KMS-11 (cell line): ENCODE measurements around the gene TAS2R8.

Experiments
- H2AFZ ChIP-seq: fragments of 200-600 bp; sonication (generic); 2 replicates; pipeline ENCODE4 v1.6.1; 2016; ENCODE audit warnings: antibody characterized with exemption, mixed run types, low read depth
- H3K27ac ChIP-seq: fragments of 200-600 bp; sonication (generic); 2 replicates; pipeline ENCODE4 v1.6.1; 2016; ENCODE audit warnings: mild to moderate bottlenecking, mixed run types
- H3K27me3 ChIP-seq: fragments of 200-600 bp; sonication (generic); 2 replicates; pipeline ENCODE4 v1.6.1; 2017; ENCODE audit warnings: mild to moderate bottlenecking, low read depth, mixed run types, moderate library complexity; ENCODE audit not compliant: insufficient read depth
- H3K36me3 ChIP-seq: fragments of 200-600 bp; sonication (generic); 2 replicates; pipeline ENCODE4 v1.6.1; 2017; ENCODE audit warnings: mild to moderate bottlenecking, mixed run types; ENCODE audit not compliant: insufficient read depth
- H3K4me1 ChIP-seq: fragments of 200-600 bp; sonication (generic); 2 replicates; pipeline ENCODE4 v1.6.1; 2016; ENCODE audit warnings: mild to moderate bottlenecking, low read depth, mixed run types; ENCODE audit not compliant: poor library complexity, severe bottlenecking
- H3K4me2 ChIP-seq: fragments of 200-600 bp; sonication (generic); 2 replicates; pipeline ENCODE4 v1.7.0; 2016; ENCODE audit warnings: mild to moderate bottlenecking, mixed run types
- H3K4me3 ChIP-seq: fragments of 200-600 bp; sonication (generic); IDR thresholded peaks from 2 replicates; pipeline ENCODE4 v1.6.1; 2017; ENCODE audit warnings: low read depth, low read length, mixed read lengths; ENCODE audit not compliant: insufficient read depth
- H3K79me2 ChIP-seq: fragments of 200-600 bp; sonication (generic); 2 replicates; pipeline ENCODE4 v1.6.1; 2016; ENCODE audit warnings: low read depth, mixed run types; ENCODE audit not compliant: insufficient read depth
- H3K9ac ChIP-seq: fragments of 200-600 bp; sonication (generic); 2 replicates; pipeline ENCODE4 v1.6.1; 2016; ENCODE audit warnings: mild to moderate bottlenecking, mixed run types
- H4K20me1 ChIP-seq: fragments of 200-600 bp; sonication (generic); 2 replicates; pipeline ENCODE4 v1.6.1; 2016; ENCODE audit warnings: mild to moderate bottlenecking, mixed run types; ENCODE audit not compliant: insufficient read depth
- CTCF ChIP-seq: fragments of 200-600 bp; sonication (generic); conservative IDR thresholded peaks from 2 replicates; pipeline ENCODE4 v1.6.1; 2017; ENCODE audit warnings: low read depth, mild to moderate bottlenecking, antibody characterized with exemption, low read length, moderate library complexity, mixed read lengths

Gene TAS2R8

GRCh38 chr12:10849425-10849878 is 42.4 kb upstream of the TAS2R8 start, which contains the start of gene PRR4:
TSS of gene PRR4 (minus strand) at chr12:10849475. CDS start at chr12:10849437, 38 bp downstream.
- no peak within 1 kb of the TSS for H3K4me3 ChIP-seq
- no peaks in the 10 kb centered on the region for H3K36me3 ChIP-seq
- no peak within 1 kb of the TSS for H3K4me2 ChIP-seq
- H3K27ac ChIP-seq = no peak within 1 kb of the TSS
- no peak for TF ChIP-seq CTCF
- H3K4me1 ChIP-seq = no peaks in the 10 kb centered on the region
- no peak within 1 kb of the TSS for H3K9ac ChIP-seq
- no peaks in the 10 kb centered on the region for H3K79me2 ChIP-seq
- no peaks in the 10 kb centered on the region for H4K20me1 ChIP-seq
- no peaks in the 10 kb centered on the region for H3K27me3 ChIP-seq
- H2AFZ ChIP-seq = no peak within 1 kb of the TSS

GRCh38 chr12:10847744-10848143 is 40.7 kb upstream of the TAS2R8 start:
- Histone ChIP-seq H3K4me1 (no peaks in the 10 kb centered on the region), H3K27me3 (no peaks in the 10 kb centered on the region), H3K4me2 (no peak overlapping the region), H3K9ac (no peak overlapping the region), H3K27ac (no peak overlapping the region), H3K36me3 (no peaks in the 10 kb centered on the region), H3K79me2 (no peaks in the 10 kb centered on the region), H2AFZ (no peak overlapping the region), H3K4me3 (no peak overlapping the region), H4K20me1 (no peaks in the 10 kb centered on the region)
- no peak for TF ChIP-seq CTCF

GRCh38 chr12:10842862-10843261 is 35.8 kb upstream of the TAS2R8 start:
- no peaks in the 10 kb centered on the region for H3K27me3 ChIP-seq
- no peaks in the 10 kb centered on the region for H3K36me3 ChIP-seq
- no peaks in the 10 kb centered on the region for H3K79me2 ChIP-seq
- H3K4me1 ChIP-seq = no peaks in the 10 kb centered on the region
- no peak for TF ChIP-seq CTCF
- no peaks in the 10 kb centered on the region for H4K20me1 ChIP-seq
- no peak overlapping the region for H3K9ac ChIP-seq
- no peak overlapping the region for H3K4me3 ChIP-seq
- no peak overlapping the region for H3K4me2 ChIP-seq
- no peak overlapping the region for H2AFZ ChIP-seq
- H3K27ac ChIP-seq = no peak overlapping the region

- no peaks in the 10 kb centered on the region for H4K20me1 ChIP-seq
- no peaks in the 10 kb centered on the region for H3K4me1 ChIP-seq
- no peak overlapping the region for H3K4me2 ChIP-seq
- H3K27me3 ChIP-seq = no peaks in the 10 kb centered on the region
- no peak overlapping the region for H3K27ac ChIP-seq
- no peak overlapping the region for H3K9ac ChIP-seq
- no peak overlapping the region for H2AFZ ChIP-seq
- H3K36me3 ChIP-seq = no peaks in the 10 kb centered on the region
- no peaks in the 10 kb centered on the region for H3K79me2 ChIP-seq
- TF ChIP-seq CTCF = no peak
- no peak overlapping the region for H3K4me3 ChIP-seq
Measured at GRCh38 chr12:10838461-10838860, 31.4 kb upstream of the TAS2R8 start.

- no peak overlapping the region for H3K4me3 ChIP-seq
- H3K79me2 ChIP-seq = no peaks in the 10 kb centered on the region
- no peak overlapping the region for H3K4me2 ChIP-seq
- H3K9ac ChIP-seq = no peak overlapping the region
- H3K4me1 ChIP-seq = no peaks in the 10 kb centered on the region
- TF ChIP-seq CTCF = no peak
- H2AFZ ChIP-seq = no peak overlapping the region
- H3K27me3 ChIP-seq = no peaks in the 10 kb centered on the region
- no peak overlapping the region for H3K27ac ChIP-seq
- H4K20me1 ChIP-seq = no peaks in the 10 kb centered on the region
- no peaks in the 10 kb centered on the region for H3K36me3 ChIP-seq
Measured at GRCh38 chr12:10829994-10830393, 22.9 kb upstream of the TAS2R8 start.
